HG02610 (cell line): ENCODE data around the gene ARHGAP23.
"Not testable (repeated sequence)": the region's sequence is repeated elsewhere in the genome, so short reads cannot be mapped to it uniquely, and the experiment has no call there.

Experiments
- ATAC-seq: cut with Tn5 transposase; IDR thresholded peaks from one replicate; pipeline ENCODE4 v1.9.1; 2021; ENCODE audit warnings: mild to moderate bottlenecking, moderate library complexity; ENCODE audit not compliant: unreplicated experiment

Gene ARHGAP23

GRCh38 chr17:38420518-38420917 is 7.7 kb upstream of the ARHGAP23 start:
- no peak for ATAC-seq

- no peak for ATAC-seq
Observed at GRCh38 chr17:38421171-38421841, 7.0 kb upstream of the ARHGAP23 start.

- ATAC-seq, result no peak
Observed at GRCh38 chr17:38421871-38422827, 6.1 kb upstream of the ARHGAP23 start.

- ATAC-seq, result no peak
Observed at GRCh38 chr17:38424297-38424972, 3.8 kb upstream of the ARHGAP23 start.

- no peak for ATAC-seq
Observed at GRCh38 chr17:38425031-38425430, 3.2 kb upstream of the ARHGAP23 start.

- no peak for ATAC-seq
Observed at GRCh38 chr17:38425744-38426143, 2.5 kb upstream of the ARHGAP23 start.

- ATAC-seq, result no peak
Observed at GRCh38 chr17:38426441-38426840, 1.8 kb upstream of the ARHGAP23 start.

GRCh38 chr17:38427160-38427949 is 909 bp upstream of the ARHGAP23 start:
- ATAC-seq, result no peak

GRCh38 chr17:38428643-38429371 is 543 bp downstream of the ARHGAP23 start:
- ATAC-seq, result no peak

- ATAC-seq, result no peak
Observed at GRCh38 chr17:38429476-38430100, 1.3 kb downstream of the ARHGAP23 start.

- no peak for ATAC-seq
Observed at GRCh38 chr17:38430316-38430715, 2.1 kb downstream of the ARHGAP23 start.

- ATAC-seq, result no peak
Observed at GRCh38 chr17:38430822-38431221, 2.6 kb downstream of the ARHGAP23 start.

- no peak for ATAC-seq
Observed at GRCh38 chr17:38431346-38432145, 3.3 kb downstream of the ARHGAP23 start.

- no peak for ATAC-seq
Observed at GRCh38 chr17:38434178-38434665, 6.0 kb downstream of the ARHGAP23 start.

GRCh38 chr17:38435795-38436194 is 7.5 kb downstream of the ARHGAP23 start:
- ATAC-seq, result no peak

GRCh38 chr17:38436386-38436785 is 8.1 kb downstream of the ARHGAP23 start:
- no peak for ATAC-seq

GRCh38 chr17:38437313-38437712 is 9.0 kb downstream of the ARHGAP23 start:
- ATAC-seq, result not testable (repeated sequence)

- ATAC-seq, result no peak
Observed at GRCh38 chr17:38439436-38439835, 11.2 kb downstream of the ARHGAP23 start.
